Activated gamma-delta T cell treated with anti-CD3 and anti-CD28 coated beads, Interleukin-2, amount 50 U/mL, for 16 hours (primary cell): ENCODE results near the gene GAB2.
"Not testable (repeated sequence)": the region's sequence is repeated elsewhere in the genome, so short reads cannot be mapped to it uniquely, and the experiment has no call there.

Source experiments
- DNase-seq: peaks from one replicate; pipeline ENCODE4 v3.0.0-alpha.2; 2020; ENCODE audit warnings: low read depth

Gene GAB2

DNA sequence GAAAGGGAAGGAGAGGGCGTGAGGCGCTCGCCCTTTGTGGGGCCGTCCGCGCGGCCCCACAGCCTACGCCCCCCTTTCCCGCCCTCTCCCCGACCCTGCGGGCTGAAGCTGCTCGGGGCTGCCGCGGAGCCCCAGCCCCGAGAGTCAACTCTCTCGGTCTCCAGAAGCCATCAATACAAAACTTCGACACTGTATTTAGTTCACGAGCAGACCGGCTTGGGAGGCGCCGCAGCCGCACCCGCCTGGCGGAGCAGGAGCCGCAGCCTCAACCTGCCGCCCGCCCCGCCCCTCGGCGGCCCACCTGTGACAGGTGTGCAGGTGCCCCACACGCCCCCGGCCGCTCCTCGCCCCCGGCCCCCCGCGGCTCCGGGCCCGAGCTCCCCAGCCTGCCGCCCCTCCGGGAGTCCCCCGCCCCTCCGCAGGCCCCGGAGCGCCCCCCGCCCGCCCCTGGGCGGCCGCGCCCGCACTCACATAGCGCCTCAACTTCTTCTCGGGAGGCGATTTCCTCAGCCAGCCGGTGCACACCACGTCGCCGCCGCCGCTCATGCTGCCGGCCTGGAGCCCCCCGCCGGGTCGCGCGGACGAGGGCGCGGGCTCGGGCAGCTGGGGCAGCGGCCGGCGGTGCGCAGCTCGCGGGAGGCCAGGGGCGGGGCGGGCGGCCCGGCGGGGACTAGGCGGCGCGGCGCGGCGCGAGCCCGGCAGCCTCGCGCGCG lies at the start of gene GAB2:
TSS of gene GAB2 (minus strand) at position 646 of the 713 bp plus-strand sequence. CDS start at position 546, 100 bp downstream.
- DNase-seq = no peak

DNA sequence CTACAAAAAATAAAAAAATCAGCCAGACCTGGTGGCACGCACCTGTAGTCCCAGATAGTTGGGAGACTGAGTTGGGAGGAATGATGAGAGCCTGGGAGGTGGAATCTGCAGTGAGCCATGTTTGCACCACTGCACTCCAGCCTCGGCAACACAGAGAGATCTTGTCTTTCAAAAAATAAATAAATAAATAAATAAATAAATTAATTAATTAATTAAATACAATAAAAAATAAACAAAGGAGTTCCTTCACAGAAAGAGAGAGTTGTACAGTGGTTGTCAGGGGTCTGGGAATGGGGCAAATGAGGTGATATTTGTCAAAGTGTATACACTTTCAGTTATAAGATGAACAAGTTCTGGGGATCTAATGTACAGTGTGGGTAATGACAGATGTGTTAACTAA lies 49.8 kb upstream of the GAB2 start:
- DNase-seq = no peak

GRCh38 chr11:78465169-78465942 lies 47.7 kb upstream of the GAB2 start:
- DNase-seq = peak; percentile 16

GRCh38 chr11:78464787-78465168 lies 47.2 kb upstream of the GAB2 start:
- not testable (repeated sequence) for DNase-seq

DNA sequence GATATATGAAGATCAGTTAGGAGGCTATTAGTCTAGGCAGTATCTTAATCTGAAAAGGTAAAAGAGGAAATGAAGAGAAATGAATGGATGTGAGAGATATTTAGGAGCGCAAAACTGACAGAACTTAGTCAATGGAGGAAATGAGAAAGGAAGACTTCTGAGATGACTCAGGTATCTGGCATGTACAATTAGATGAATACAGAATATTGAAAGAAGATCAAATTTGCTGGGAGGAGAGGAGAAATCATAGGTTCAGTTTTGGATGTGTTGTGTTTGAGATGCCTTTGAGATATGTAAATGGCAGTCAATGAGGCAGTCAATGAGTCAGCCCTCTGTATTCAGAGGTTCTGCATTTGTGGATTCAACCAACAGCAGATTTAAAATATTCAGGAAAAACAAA lies 42.9 kb upstream of the GAB2 start:
- no peak for DNase-seq

DNA sequence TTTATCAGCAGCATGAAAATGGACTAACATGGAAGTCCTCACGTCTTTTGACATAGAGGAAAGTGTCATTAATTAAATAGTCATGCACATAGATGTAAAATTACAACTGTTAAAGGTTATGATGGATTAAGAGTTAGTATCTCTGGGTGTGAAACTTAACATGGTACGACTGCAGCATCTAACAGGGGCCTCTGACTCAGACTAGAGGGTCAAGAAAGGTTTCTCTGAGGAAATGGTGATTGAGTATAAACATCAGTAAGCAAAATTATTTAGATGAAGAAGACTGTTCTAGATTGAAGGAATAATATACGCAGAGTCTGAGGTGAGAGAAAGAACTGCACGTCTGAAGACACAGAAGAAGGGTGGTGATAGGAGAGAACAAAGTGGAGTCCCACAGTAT lies 42.1 kb upstream of the GAB2 start:
- no peak for DNase-seq

- DNase-seq = no peak
Observed at GRCh38 chr11:78457448-78457847, 39.8 kb upstream of the GAB2 start.

DNA sequence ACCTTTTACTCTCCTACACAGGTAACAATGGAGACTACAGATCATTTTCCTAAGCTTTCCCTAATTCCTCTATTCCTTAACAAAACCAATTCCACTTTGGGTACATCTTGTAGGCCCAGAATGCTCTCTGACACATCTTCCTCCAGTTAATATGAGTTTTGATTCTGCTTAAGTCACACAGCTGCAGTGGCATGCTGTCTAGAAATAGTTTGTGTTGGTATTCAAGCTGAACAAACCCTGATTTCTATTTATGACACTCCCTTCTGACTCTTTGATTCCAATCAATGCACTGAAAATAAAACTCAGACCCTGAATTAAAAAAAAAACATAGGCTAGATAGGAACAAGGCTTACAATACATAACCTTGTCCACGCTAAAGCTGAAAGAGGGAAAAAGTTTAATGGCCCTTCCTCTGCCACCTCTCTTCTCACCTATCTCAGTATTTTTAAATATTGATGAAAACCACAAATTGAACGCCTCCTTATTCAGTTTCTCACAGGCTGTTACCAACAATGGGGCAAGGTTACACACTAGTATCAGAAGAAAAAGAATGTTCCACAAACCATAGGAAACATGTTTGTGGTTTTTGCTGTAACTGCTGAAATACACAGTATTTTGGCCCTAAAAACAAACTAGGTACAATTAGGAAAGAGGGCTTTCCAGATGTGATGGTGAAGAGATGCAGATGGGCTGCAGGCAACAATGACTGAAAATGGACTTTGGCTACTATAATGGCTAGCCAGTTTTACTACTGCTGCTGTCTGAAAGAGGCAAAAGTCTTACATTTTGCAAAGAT lies 35.7 kb upstream of the GAB2 start:
- DNase-seq = no peak

DNA sequence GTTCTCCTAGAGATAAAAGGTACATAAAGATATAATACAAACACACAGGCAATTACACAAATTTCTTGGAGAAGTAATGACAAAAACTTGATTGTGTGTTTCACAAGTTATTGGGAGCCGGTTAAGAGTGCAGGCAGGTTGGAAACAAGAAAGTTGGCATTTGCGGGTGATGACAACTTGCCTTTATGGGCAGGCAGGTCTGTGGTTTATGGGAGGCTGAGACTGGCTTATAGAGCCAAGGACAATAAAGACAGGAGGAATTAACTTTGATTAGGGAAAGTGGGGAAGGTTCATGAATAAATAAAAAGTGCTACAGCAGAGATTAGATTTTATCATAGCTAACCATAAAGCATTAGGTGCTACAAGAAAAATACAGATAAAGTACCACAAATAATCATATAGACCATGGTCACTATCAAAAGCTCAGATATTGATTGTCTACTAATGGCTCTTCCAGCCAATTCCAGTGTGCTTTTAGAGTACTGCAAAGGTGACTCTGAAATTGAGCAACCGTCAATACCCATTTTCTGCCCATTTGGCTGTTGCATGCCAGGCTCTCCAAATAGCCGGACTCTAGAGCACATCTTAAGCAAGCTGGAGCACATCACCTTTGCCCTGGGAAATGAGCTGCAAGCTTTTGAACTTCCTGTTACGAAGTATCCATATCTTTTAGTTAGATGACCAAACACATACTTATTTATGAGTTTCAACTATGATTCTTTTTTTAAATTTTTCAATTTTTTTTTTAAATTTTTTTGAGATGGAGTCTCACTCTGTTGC lies 33.9 kb upstream of the GAB2 start:
- DNase-seq = no peak

DNA sequence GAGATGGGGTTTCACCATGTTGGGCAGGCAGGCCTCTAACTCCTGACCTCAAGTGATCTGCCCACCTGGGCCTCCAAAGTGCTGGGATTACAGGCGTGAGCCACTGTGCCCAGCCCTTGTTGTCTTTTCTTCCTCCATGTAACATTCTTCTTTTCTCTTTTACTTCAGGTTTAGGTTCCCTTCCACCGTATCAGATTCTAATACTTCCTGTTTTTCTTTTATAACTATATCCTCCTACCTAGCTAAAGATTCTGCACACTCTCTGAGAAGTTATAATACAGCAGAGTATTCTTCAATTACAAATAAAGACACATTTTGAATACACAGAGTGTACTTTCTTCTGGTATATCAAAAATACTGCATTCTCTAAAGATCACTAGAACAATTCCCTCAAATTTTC lies 33.2 kb upstream of the GAB2 start:
- DNase-seq = no peak

GRCh38 chr11:78449866-78450265 lies 32.2 kb upstream of the GAB2 start:
- no peak for DNase-seq

- no peak for DNase-seq
Observed at GRCh38 chr11:78446210-78446609, 28.6 kb upstream of the GAB2 start.

DNA sequence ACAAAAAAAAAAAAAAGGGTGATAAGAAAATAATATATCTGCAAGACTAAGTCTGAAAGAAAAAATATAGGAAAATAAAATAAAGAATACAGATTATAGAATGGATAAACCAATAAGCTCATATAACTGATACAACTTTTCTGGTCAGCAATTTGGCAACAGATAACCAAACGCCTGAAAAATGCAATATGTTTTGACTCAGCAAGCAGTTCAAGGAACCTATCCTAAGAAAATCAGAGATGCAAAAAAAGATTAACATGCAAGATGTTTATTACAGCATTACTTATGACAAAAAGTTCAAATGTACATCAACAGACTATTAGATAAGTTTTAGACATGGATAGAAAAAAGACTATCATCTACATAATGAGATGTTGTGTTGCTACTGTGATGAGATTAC lies 27.1 kb upstream of the GAB2 start:
- DNase-seq = no peak

DNA sequence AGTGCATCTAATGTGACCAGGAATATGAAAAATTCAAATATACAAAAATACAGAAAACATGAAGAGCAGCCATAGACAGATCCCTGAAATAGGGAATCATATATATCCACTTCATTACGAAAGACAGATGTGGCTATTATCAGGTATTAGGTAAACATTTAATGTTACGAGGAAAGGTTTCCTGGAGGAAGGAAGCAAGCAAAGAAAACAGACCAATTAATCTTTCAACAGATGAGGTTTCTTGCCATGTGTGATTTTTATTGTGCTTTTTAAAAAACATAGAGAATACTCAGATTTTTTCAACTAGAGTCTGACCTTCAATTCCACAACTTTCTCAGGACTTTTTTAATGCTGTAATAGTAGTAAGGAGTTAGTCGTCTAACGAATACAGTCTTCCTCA lies 24.3 kb upstream of the GAB2 start:
- DNase-seq = no peak

GRCh38 chr11:78438298-78438975 lies 20.8 kb upstream of the GAB2 start:
- DNase-seq = no peak

GRCh38 chr11:78432956-78433355 lies 15.3 kb upstream of the GAB2 start:
- DNase-seq = no peak

DNA sequence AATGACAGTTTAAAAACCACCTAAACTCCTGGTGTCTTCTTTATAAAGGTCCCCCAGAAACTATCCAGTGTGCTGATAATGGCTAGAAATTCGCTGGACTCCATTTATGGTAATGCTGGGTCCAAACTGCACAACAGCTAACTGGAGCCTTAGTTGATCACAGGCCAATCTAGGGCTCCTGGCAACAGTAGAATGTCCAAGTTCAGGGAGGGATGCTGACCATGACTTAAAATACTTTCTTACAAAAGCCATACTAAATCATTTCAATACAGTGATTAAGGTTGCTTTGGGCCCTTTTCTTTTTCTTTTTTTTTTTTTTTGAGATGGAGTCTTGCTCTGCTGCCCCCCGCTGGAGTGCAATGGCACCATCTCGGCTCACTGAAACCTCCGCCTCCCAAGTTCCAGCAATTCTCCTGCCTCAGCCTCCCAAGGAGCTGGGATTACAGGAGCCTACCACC lies 14.5 kb upstream of the GAB2 start:
- no peak for DNase-seq

- no peak for DNase-seq
Observed at GRCh38 chr11:78429660-78430059, 12.0 kb upstream of the GAB2 start.

GRCh38 chr11:78429209-78429608 lies 11.6 kb upstream of the GAB2 start:
- no peak for DNase-seq

DNA sequence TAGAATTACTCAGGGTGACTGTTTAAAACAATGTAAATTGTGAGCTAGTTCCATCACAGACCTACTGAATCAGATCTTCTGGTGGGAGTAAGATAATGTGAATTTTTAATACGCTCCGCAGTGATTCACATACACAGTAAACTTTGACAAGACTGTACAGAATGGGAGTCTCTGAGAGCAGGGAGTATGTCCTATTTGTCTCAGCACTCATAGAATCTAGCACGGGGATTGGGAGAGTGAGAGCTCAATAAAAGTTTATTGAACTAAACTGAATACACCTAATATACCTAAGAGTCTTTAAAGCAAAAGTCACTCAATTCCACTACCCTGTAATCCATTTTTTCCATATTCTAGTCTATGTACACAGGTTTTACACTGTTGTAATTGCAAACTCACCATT lies 11.2 kb upstream of the GAB2 start:
- no peak for DNase-seq

DNA sequence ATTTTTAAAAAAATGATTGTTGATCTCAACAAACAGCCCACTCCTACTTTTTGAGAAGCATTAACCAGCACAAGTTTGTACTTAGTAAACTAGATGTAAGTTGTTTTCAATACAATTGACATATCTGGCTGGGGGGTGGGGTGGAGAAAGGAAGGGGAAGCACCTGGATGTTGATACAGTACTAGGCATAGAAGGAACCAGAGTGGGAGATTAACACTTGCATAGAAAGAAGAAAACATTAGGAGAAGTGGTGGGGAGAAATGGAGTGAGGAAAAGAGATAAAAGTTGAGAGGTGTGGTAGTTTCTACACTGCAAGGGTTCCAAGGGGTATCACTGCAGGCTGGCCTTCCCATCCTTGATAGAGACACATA lies 10.6 kb upstream of the GAB2 start:
- no peak for DNase-seq
